Fibroblast of lung (primary cell): Measurements from ENCODE around the gene CIAO3. TPM values are rescaled to one million over a fixed set of nuclear protein-coding genes. Genes with fewer than 3 reads are reported as not detected.

ENCODE experiments used
- DNase-seq, 2 donors: peaks; one replicate each; pipeline versions ENCODE4 v3.0.0 to v3.0.0-alpha.2; 2010; ENCODE audit warnings: low read depth in 2 of 2
- H2AFZ ChIP-seq: 2 replicates; pipeline ENCODE4 v1.5.1; 2012; ENCODE audit warnings: low read length, control low read depth, inconsistent platforms
- H3K27ac ChIP-seq: 2 replicates; pipeline ENCODE4 v1.5.1; 2011; ENCODE audit warnings: low read length, control low read depth; ENCODE audit not compliant: insufficient read depth
- H3K27me3 ChIP-seq: 2 replicates; pipeline ENCODE4 v1.5.1; 2011; ENCODE audit warnings: mild to moderate bottlenecking, low read length; ENCODE audit not compliant: control insufficient read depth, insufficient read depth
- H3K36me3 ChIP-seq: 2 replicates; pipeline ENCODE4 v1.5.1; 2011; ENCODE audit warnings: low read length; ENCODE audit not compliant: control insufficient read depth, insufficient read depth
- H3K4me1 ChIP-seq: 2 replicates; pipeline ENCODE4 v1.5.1; 2011; ENCODE audit warnings: low read length; ENCODE audit not compliant: control insufficient read depth, insufficient read depth; ENCODE audit errors: extremely low read depth
- H3K4me2 ChIP-seq: 2 replicates; pipeline ENCODE4 v1.5.1; 2011; ENCODE audit warnings: low read length, control low read depth; ENCODE audit not compliant: insufficient read depth; ENCODE audit errors: extremely low read depth
- H3K4me3 ChIP-seq, 4 experiments: fragments of 200-600 bp in 1 of 4; sonication (generic) in 1 of 4; replicated peaks in 1 of 4; 2 replicates each; pipeline ENCODE4 v1.5.1; 2011 to 2016; ENCODE audit warnings: low read length in 4 of 4, low read depth in 3 of 4, mild to moderate bottlenecking in 3 of 4, control low read depth in 2 of 4, inconsistent platforms in 1 of 4, mixed read lengths in 1 of 4; ENCODE audit not compliant: insufficient read depth in 1 of 4; ENCODE audit errors: control extremely low read depth in 1 of 4
- H3K79me2 ChIP-seq: 2 replicates; pipeline ENCODE4 v1.5.1; 2012; ENCODE audit warnings: mild to moderate bottlenecking, low read length, inconsistent platforms; ENCODE audit not compliant: control insufficient read depth, insufficient read depth
- H3K9ac ChIP-seq: 2 replicates; pipeline ENCODE4 v1.5.1; 2011; ENCODE audit warnings: mild to moderate bottlenecking, low read length, control low read depth; ENCODE audit not compliant: insufficient read depth
- H3K9me3 ChIP-seq: 2 replicates; pipeline ENCODE4 v1.5.1; 2012; ENCODE audit warnings: low read depth, low read length; ENCODE audit not compliant: control insufficient read depth, insufficient read depth
- H4K20me1 ChIP-seq: 2 replicates; pipeline ENCODE4 v1.5.1; 2011; ENCODE audit warnings: low read length; ENCODE audit not compliant: control insufficient read depth, insufficient read depth; ENCODE audit errors: extremely low read depth
- EZH2 ChIP-seq: IDR thresholded peaks from 2 replicates; pipeline ENCODE4 v1.5.1; 2012; ENCODE audit warnings: low read length, control low read depth, mild to moderate bottlenecking; ENCODE audit errors: missing control alignments
- polyA plus RNA-seq, 2 donors: library from polyadenylated mRNA; depleted of rRNA in 1 of 2; stranded (reverse) in 1 of 2; unstranded in 1 of 2; fragments of >200 nt; gene quantifications; 2 replicates each; pipeline ENCODE4 v1.2.1, GENCODE V29; 2011 to 2012; ENCODE audit warnings: missing spikeins in 1 of 2
- total RNA-seq: library from RNA; depleted of rRNA; stranded (reverse); fragments of >200 nt; gene quantifications from 2 replicates; pipeline ENCODE4 v1.2.1, GENCODE V29; 2014
- TF ChIP-seq, protein P1 (sequence below), 2 donors: IDR thresholded peaks in 1 of 2; conservative IDR thresholded peaks in 1 of 2; 1 replicate in 1 of 2; 2 replicates in 1 of 2; pipeline ENCODE4 v1.5.1; 2011 to 2012; ENCODE audit warnings: low read length in 2 of 2, control low read depth in 1 of 2, inconsistent platforms in 1 of 2, low read depth in 1 of 2, mild to moderate bottlenecking in 1 of 2

The CIAO3 gene
- total and polyA plus RNA-seq, 2 donors (not counting 1 experiment from before 2014, with no cell fraction given): 9.3 to 31.0 TPM

DNA sequence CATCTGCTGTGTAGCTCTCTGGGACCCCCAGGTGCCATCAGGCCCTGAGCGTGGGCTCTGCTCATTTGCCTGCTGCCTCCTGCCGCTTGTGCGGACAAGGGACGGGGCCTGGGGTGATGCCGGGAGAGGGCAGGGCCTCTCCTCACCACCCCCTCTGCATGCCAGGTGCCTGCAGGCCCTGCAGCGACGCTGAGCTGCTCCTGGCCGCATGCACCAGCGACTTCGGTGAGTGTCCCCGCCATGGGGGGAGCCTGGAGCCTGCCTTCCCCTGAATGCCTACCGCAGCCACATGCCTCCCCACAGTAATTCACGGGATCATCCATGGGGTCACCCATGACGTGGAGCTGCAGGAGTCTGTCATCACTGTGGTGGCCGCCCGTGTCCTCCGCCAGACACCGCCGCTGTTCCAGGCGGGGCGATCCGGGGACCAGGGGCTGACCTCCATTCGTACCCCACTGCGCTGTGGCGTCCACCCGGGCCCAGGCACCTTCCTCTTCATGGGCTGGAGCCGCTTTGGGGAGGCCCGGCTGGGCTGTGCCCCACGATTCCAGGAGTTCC lies 23.9 kb downstream of the CIAO3 start:
- peaks cover 14% of the 10 kb centered on the region for H3K4me1 ChIP-seq
- no peaks in the 10 kb centered on the region for H3K79me2 ChIP-seq
- H3K27me3 ChIP-seq: no peaks in the 10 kb centered on the region
- no peak overlapping the region for H3K4me2 ChIP-seq
- H3K4me3 ChIP-seq: peak overlapping the region in 1 of 4 experiments; percentile 64
- no peaks in the 10 kb centered on the region for H3K36me3 ChIP-seq
- no peak overlapping the region for H3K27ac ChIP-seq
- no peak for DNase-seq
- H3K9me3 ChIP-seq: no peaks in the 10 kb centered on the region
- no peaks in the 10 kb centered on the region for H4K20me1 ChIP-seq
- no peak overlapping the region for H3K9ac ChIP-seq
- TF ChIP-seq EZH2: no peak
- TF ChIP-seq, protein P1, sequence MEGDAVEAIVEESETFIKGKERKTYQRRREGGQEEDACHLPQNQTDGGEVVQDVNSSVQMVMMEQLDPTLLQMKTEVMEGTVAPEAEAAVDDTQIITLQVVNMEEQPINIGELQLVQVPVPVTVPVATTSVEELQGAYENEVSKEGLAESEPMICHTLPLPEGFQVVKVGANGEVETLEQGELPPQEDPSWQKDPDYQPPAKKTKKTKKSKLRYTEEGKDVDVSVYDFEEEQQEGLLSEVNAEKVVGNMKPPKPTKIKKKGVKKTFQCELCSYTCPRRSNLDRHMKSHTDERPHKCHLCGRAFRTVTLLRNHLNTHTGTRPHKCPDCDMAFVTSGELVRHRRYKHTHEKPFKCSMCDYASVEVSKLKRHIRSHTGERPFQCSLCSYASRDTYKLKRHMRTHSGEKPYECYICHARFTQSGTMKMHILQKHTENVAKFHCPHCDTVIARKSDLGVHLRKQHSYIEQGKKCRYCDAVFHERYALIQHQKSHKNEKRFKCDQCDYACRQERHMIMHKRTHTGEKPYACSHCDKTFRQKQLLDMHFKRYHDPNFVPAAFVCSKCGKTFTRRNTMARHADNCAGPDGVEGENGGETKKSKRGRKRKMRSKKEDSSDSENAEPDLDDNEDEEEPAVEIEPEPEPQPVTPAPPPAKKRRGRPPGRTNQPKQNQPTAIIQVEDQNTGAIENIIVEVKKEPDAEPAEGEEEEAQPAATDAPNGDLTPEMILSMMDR (conservative IDR thresholded peaks at IDR 0.05 in 1 of 2, IDR thresholded peaks at IDR 0.05 in 1 of 2; ENCODE audit: low read depth in 1 of 2, low read length in 2 of 2): no peak
- H2AFZ ChIP-seq: no peak overlapping the region

DNA sequence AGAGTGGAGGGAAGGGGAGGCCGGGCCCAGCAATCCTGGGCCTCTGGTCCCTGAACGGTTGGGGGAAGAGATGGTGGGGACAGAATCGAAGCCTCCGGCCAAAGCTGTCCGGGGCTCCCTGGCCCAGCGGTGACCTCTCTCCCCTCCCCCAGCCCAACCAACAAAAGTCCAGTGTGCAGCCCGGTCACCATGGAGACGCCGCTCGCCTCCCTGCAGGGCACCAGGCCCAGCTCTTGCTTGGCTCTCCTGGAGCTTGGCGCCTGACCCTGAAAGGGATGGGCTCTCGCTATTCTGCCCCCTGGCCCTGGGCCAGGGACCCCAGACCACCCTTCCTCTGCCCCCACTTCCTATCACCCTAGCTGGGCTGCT lies 24.6 kb downstream of the CIAO3 start:
- H3K36me3 ChIP-seq: no peaks in the 10 kb centered on the region
- DNase-seq: peak; percentile 52 to 54
- H3K9ac ChIP-seq: peak overlapping the region; percentile 23

DNA sequence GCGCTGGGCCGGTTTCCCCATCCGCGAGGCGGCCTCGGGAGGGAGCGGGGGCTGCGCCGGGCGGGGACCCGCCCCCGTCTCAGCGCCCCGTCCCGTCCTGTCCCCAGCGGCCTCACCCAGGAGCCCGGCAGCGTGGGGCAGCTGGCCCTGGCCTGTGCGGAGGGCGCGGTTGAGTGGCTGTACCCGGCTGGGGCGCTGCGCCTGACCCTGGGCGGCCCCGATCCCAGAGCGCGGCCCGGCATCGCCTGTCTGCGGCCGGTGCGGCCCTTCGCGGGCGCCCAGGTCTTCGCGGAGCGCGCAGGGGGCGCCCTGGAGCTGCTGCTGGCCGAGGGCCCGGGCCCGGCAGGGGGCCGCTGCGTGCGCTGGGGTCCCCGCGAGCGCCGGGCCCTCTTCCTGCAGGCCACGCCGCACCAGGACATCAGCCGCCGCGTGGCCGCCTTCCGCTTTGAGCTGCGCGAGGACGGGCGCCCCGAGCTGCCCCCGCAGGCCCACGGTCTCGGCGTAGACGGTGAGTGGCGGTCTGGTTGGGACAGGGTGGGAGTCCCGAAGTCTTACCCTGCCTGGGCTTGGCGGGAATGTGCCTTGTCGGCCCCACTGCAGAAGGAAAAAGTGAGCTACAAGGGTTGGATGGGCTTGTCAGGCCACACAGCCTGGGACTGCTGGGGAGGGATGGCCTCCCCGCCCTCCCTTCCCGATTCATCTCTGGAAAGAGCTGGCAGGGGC lies 25.2 kb downstream of the CIAO3 start:
- Histone ChIP-seq H3K4me1 (peaks cover 14% of the 10 kb centered on the region), H3K36me3 (no peaks in the 10 kb centered on the region), H3K79me2 (no peaks in the 10 kb centered on the region), H3K27me3 (no peaks in the 10 kb centered on the region), H2AFZ (no peak overlapping the region), H3K9me3 (no peaks in the 10 kb centered on the region), H3K4me3 (peak overlapping the region; percentile 27 to 64 (median 48)), H4K20me1 (no peaks in the 10 kb centered on the region), H3K27ac (peak overlapping the region; percentile 20), H3K9ac (peak overlapping the region; percentile 23), H3K4me2 (peak overlapping the region; percentile 80)
- peak; percentile 18 to 31 for DNase-seq
- TF ChIP-seq EZH2: no peak
- TF ChIP-seq, protein P1 (conservative IDR thresholded peaks at IDR 0.05 in 1 of 2, IDR thresholded peaks at IDR 0.05 in 1 of 2; ENCODE audit: low read depth in 1 of 2, low read length in 2 of 2): no peak

More for the DNA sequence above, 24.6 kb downstream of the CIAO3 start:
- peaks cover 14% of the 10 kb centered on the region for H3K4me1 ChIP-seq
- H3K4me3 ChIP-seq: peak overlapping the region in 3 of 4 experiments; percentile 27 to 64 (median 40)
- H3K27ac ChIP-seq: no peak overlapping the region
- no peak overlapping the region for H2AFZ ChIP-seq
- no peaks in the 10 kb centered on the region for H3K27me3 ChIP-seq
- H3K9me3 ChIP-seq: no peaks in the 10 kb centered on the region
- TF ChIP-seq, protein P1 (conservative IDR thresholded peaks at IDR 0.05 in 1 of 2, IDR thresholded peaks at IDR 0.05 in 1 of 2; ENCODE audit: low read depth in 1 of 2, low read length in 2 of 2): no peak
- TF ChIP-seq EZH2: no peak
- H3K79me2 ChIP-seq: no peaks in the 10 kb centered on the region
- peak overlapping the region; percentile 80 for H3K4me2 ChIP-seq
- no peaks in the 10 kb centered on the region for H4K20me1 ChIP-seq
